NK-92 treated with Interleukin-12 subunit alpha and Interleukin-12 subunit beta, amount 100 ng/mL, for 24 hours (cell line): ENCODE data around the gene POLR2J.
"Not testable (repeated sequence)": the region's sequence is repeated elsewhere in the genome, so short reads cannot be mapped to it uniquely, and the experiment has no call there.

ENCODE experiments used
- DNase-seq: peaks from one replicate; lab custom pipeline; 2025; lab: John Stamatoyannopoulos, UW

Gene POLR2J

GRCh38 chr7:102466097-102466496, 12.6 kb downstream of the POLR2J start:
- DNase-seq = no peak

GRCh38 chr7:102464577-102465280, 14.0 kb downstream of the POLR2J start, which contains the start of the genes ALKBH4 and LRWD1:
Gene ALKBH4 (minus strand): TSS chr7:102464863. CDS start chr7:102464836, 27 bp downstream.
Gene LRWD1 (plus strand): TSS chr7:102464984. CDS start chr7:102465081, 97 bp downstream.
- peak; percentile 95 for DNase-seq

- no peak for DNase-seq
These were observed 14.7 kb downstream of the POLR2J start for GRCh38 chr7:102463841-102464576.

- no peak for DNase-seq
These were observed 18.3 kb downstream of the POLR2J start for GRCh38 chr7:102460467-102460866.

- no peak for DNase-seq
These were observed 19.4 kb downstream of the POLR2J start for GRCh38 chr7:102459221-102459844.

- DNase-seq = no peak
These were observed 21.3 kb downstream of the POLR2J start for GRCh38 chr7:102457352-102457924.

GRCh38 chr7:102456327-102456726, 22.4 kb downstream of the POLR2J start:
- DNase-seq = no peak

GRCh38 chr7:102455596-102455995, 23.1 kb downstream of the POLR2J start:
- no peak for DNase-seq

- not testable (repeated sequence) for DNase-seq
These were observed 23.8 kb downstream of the POLR2J start for GRCh38 chr7:102454932-102455331.

GRCh38 chr7:102454468-102454867, 24.3 kb downstream of the POLR2J start:
- no peak for DNase-seq

GRCh38 chr7:102453319-102453718, 25.4 kb downstream of the POLR2J start:
- no peak for DNase-seq

GRCh38 chr7:102452451-102452850, 26.3 kb downstream of the POLR2J start:
- no peak for DNase-seq

GRCh38 chr7:102451371-102452054, 27.2 kb downstream of the POLR2J start:
- no peak for DNase-seq

GRCh38 chr7:102450242-102450641, 28.5 kb downstream of the POLR2J start:
- no peak for DNase-seq

- no peak for DNase-seq
These were observed 29.6 kb downstream of the POLR2J start for GRCh38 chr7:102449136-102449535.

- no peak for DNase-seq
These were observed 31.4 kb downstream of the POLR2J start for GRCh38 chr7:102447311-102447710.

GRCh38 chr7:102446387-102447156, 32.1 kb downstream of the POLR2J start:
- DNase-seq = no peak

- no peak for DNase-seq
These were observed 33.0 kb downstream of the POLR2J start for GRCh38 chr7:102445674-102446071.

- no peak for DNase-seq
These were observed 33.6 kb downstream of the POLR2J start for GRCh38 chr7:102444961-102445673.
